ENCODE measurements around the gene TIAM1.

TIAM1 gene

GRCh38 chr21:31211836-31212235 is 132.2 kb downstream of the TIAM1 start:
- no peak overlapping the region for H3K9ac ChIP-seq
- H3K4me2 ChIP-seq (ENCODE audit: low read length), result no peak overlapping the region
- H3K27me3 ChIP-seq (ENCODE audit: control insufficient read depth, insufficient read depth, low read length), result no peaks in the 10 kb centered on the region
- no peaks in the 10 kb centered on the region for H3K79me2 ChIP-seq
- H3K4me1 ChIP-seq, result no peaks in the 10 kb centered on the region
- no peak overlapping the region for H3K4me3 ChIP-seq (ENCODE audit: low read depth, low read length)
- H3K27ac ChIP-seq, result no peak overlapping the region
- no peaks in the 10 kb centered on the region for H3K9me3 ChIP-seq (ENCODE audit: control insufficient read depth, low read length)
- H3K36me3 ChIP-seq (ENCODE audit: control insufficient read depth, insufficient read depth, low read length), result no peaks in the 10 kb centered on the region
- no peak overlapping the region for H2AFZ ChIP-seq
- no peak for TF ChIP-seq CTCF (IDR thresholded peaks at IDR 0.05)

GRCh38 chr21:31205412-31205811 is 138.6 kb downstream of the TIAM1 start:
- Histone ChIP-seq H3K79me2 (no peaks in the 10 kb centered on the region), H3K9me3 (ENCODE audit: control insufficient read depth, low read length) (no peaks in the 10 kb centered on the region), H3K36me3 (ENCODE audit: control insufficient read depth, insufficient read depth, low read length) (no peaks in the 10 kb centered on the region), H3K4me1 (no peaks in the 10 kb centered on the region), H2AFZ (no peak overlapping the region), H3K27ac (no peak overlapping the region), H3K27me3 (ENCODE audit: control insufficient read depth, insufficient read depth, low read length) (no peaks in the 10 kb centered on the region), H3K9ac (no peak overlapping the region), H3K4me3 (ENCODE audit: low read depth, low read length) (no peak overlapping the region), H3K4me2 (ENCODE audit: low read length) (no peak overlapping the region)
- TF ChIP-seq CTCF (IDR thresholded peaks at IDR 0.05), result no peak

- Histone ChIP-seq H3K4me2 (ENCODE audit: low read length) (no peak overlapping the region), H3K9ac (no peak overlapping the region), H3K79me2 (no peaks in the 10 kb centered on the region)
Observed at GRCh38 chr21:31204801-31205200, 139.3 kb downstream of the TIAM1 start.

GRCh38 chr21:31203431-31204054 is 140.5 kb downstream of the TIAM1 start:
- H3K4me1 ChIP-seq, result no peaks in the 10 kb centered on the region
- no peaks in the 10 kb centered on the region for H3K36me3 ChIP-seq (ENCODE audit: control insufficient read depth, insufficient read depth, low read length)
- H3K4me2 ChIP-seq (ENCODE audit: low read length), result no peak overlapping the region
- H3K9me3 ChIP-seq (ENCODE audit: control insufficient read depth, low read length), result no peaks in the 10 kb centered on the region
- no peak for TF ChIP-seq CTCF (IDR thresholded peaks at IDR 0.05)
- H2AFZ ChIP-seq, result no peak overlapping the region
- H3K4me3 ChIP-seq (ENCODE audit: low read depth, low read length), result no peak overlapping the region
- no peaks in the 10 kb centered on the region for H3K27me3 ChIP-seq (ENCODE audit: control insufficient read depth, insufficient read depth, low read length)
- H3K9ac ChIP-seq, result no peak overlapping the region
- no peak overlapping the region for H3K27ac ChIP-seq
- H3K79me2 ChIP-seq, result no peaks in the 10 kb centered on the region

More at GRCh38 chr21:31204801-31205200, 139.3 kb downstream of the TIAM1 start:
- H3K4me3 ChIP-seq (ENCODE audit: low read depth, low read length), result no peak overlapping the region
- H3K27me3 ChIP-seq (ENCODE audit: control insufficient read depth, insufficient read depth, low read length), result no peaks in the 10 kb centered on the region
- no peak for TF ChIP-seq CTCF (IDR thresholded peaks at IDR 0.05)
- H3K9me3 ChIP-seq (ENCODE audit: control insufficient read depth, low read length), result no peaks in the 10 kb centered on the region
- no peak overlapping the region for H2AFZ ChIP-seq
- no peak overlapping the region for H3K27ac ChIP-seq
- no peaks in the 10 kb centered on the region for H3K36me3 ChIP-seq (ENCODE audit: control insufficient read depth, insufficient read depth, low read length)
- no peaks in the 10 kb centered on the region for H3K4me1 ChIP-seq

GRCh38 chr21:31201548-31201947 is 142.5 kb downstream of the TIAM1 start:
- Histone ChIP-seq H3K9me3 (ENCODE audit: control insufficient read depth, low read length) (no peaks in the 10 kb centered on the region), H3K36me3 (ENCODE audit: control insufficient read depth, insufficient read depth, low read length) (no peaks in the 10 kb centered on the region), H3K9ac (no peak overlapping the region), H3K79me2 (no peaks in the 10 kb centered on the region), H3K27me3 (ENCODE audit: control insufficient read depth, insufficient read depth, low read length) (no peaks in the 10 kb centered on the region), H3K4me2 (ENCODE audit: low read length) (no peak overlapping the region), H3K27ac (no peak overlapping the region), H2AFZ (no peak overlapping the region), H3K4me3 (ENCODE audit: low read depth, low read length) (no peak overlapping the region), H3K4me1 (no peaks in the 10 kb centered on the region)
- TF ChIP-seq CTCF (IDR thresholded peaks at IDR 0.05), result no peak
